SK-N-SH treated with all-trans-retinoic acid at 6 μM for 48 hours (cell line): Measurements from ENCODE around the gene PDE4B.

Experiments
- ARNTL ChIP-seq: fragments of 450-650 bp; formaldehyde crosslinking; IDR thresholded peaks from 2 replicates; pipeline ENCODE4 v1.5.0; 2020; ENCODE audit warnings: low read depth, mild to moderate bottlenecking, moderate library complexity, borderline replicate concordance
- TOX ChIP-seq: fragments of 250-450 bp; sonication (Bioruptor Pico); IDR thresholded peaks from 2 replicates; pipeline ENCODE4 v1.8.0; 2021; ENCODE audit warnings: mild to moderate bottlenecking, moderate library complexity, borderline replicate concordance

DNA sequence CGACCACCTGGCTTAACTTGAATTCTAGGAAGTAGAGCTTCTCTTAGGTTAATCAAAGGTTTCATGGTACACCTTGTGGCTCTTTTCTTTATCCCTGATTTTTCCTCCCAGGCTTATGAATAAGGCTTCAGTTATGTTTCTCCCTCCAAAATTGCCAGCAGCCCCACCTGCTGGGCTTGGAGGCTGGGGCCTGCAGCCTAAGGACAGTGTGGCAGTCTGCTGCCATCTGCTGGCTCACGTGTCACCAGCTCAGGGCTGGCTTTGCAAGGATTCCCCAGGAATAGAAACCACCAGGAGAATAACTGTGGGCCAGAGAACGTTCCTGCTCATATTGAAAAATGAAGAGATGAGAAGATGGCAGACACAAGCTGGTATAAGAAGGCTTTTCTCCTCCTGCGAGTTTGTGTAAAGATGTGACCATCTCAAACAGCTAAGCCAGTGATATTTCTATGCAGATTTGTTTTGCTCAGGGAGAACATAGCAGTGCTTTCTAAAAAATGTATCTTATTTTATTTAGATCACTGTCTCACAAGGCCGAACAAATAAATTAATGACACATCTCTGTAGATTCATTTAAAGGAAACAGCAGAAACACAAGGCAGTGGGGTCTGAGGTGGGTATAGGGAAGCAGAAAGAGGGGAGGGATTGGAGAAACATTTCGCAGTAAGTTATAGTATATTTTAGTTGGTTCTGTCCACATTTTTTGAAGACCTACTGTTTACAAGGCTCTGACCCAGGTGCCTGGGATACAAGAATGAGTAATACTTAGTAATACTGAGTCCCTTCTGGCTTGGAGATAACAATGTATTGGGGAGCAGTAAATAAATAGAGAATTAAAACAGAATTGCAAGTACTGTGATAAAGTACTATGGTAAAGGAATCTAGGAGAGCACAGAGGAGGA is 450.2 kb downstream of the PDE4B start:
- TF ChIP-seq TOX (CRISPR knock-in tag) (no peak), ARNTL (CRISPR knock-in tag) (no peak)
